OCI-LY3 (cell line): ENCODE measurements around the gene RPUSD1.

Source experiments
- EZH2phosphoT487 ChIP-seq: fragments of 200-600 bp; shearing (Covaris generic); IDR thresholded peaks from 2 replicates; pipeline ENCODE4 v1.6.1; 2018; ENCODE audit warnings: antibody characterized with exemption, mixed run types, low read depth
- TF ChIP-seq, protein P1 (sequence below): fragments of 200-600, 300-600 bp; sonication (generic); IDR thresholded peaks from 2 replicates; pipeline ENCODE4 v1.5.1; 2014; ENCODE audit warnings: antibody characterized with exemption, low read length, low read depth

DNA sequence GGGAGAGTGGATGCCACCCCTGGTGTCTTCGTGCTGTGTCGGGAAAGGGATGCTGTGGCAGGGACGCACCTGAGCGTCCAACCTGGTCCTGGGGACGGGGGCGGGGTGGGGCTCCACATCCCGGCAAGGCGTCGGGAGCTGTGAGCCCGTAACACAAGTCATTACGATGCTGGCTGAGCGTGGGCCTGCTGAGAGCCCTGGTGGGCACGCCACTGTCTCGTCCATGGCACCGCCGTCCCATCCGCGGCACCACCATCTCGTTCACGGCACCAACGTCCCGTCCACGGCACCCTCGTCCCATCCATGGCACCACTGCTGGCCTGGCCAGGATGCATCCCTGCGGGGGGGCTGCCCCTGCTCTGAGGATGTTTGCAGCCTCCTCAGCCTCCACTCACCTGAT lies 36.4 kb upstream of the RPUSD1 start:
- TF ChIP-seq EZH2phosphoT487: no peak
- TF ChIP-seq, protein P1, sequence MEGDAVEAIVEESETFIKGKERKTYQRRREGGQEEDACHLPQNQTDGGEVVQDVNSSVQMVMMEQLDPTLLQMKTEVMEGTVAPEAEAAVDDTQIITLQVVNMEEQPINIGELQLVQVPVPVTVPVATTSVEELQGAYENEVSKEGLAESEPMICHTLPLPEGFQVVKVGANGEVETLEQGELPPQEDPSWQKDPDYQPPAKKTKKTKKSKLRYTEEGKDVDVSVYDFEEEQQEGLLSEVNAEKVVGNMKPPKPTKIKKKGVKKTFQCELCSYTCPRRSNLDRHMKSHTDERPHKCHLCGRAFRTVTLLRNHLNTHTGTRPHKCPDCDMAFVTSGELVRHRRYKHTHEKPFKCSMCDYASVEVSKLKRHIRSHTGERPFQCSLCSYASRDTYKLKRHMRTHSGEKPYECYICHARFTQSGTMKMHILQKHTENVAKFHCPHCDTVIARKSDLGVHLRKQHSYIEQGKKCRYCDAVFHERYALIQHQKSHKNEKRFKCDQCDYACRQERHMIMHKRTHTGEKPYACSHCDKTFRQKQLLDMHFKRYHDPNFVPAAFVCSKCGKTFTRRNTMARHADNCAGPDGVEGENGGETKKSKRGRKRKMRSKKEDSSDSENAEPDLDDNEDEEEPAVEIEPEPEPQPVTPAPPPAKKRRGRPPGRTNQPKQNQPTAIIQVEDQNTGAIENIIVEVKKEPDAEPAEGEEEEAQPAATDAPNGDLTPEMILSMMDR: no peak
